HG02678 (cell line): ENCODE results near the gene EXOC1L.
"Not testable (repeated sequence)": the region's sequence is repeated elsewhere in the genome, so short reads cannot be mapped to it uniquely, and the experiment has no call there.

Experiments
- ATAC-seq: cut with Tn5 transposase; IDR thresholded peaks from one replicate; pipeline ENCODE4 v1.9.1; 2021; ENCODE audit warnings: mild to moderate bottlenecking, moderate library complexity; ENCODE audit not compliant: unreplicated experiment

EXOC1L gene

DNA sequence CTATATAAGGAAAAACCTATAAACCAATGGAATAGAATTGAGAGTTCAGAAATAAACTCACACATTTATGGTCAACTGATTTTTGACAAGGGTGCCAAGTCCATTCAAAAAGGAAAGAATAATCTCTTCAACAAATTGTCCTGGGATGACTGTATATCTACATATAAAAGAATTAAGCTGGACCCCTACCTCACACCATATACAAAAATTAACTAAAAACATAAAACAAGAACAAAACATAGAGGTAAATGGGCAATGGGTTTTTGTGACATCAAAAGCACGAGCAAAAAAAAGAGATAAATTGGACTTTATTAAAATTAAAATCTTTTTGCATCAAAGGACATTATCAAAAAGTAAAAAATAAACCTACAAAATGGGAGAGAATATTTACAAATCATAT is 18.3 kb downstream of the EXOC1L start:
- ATAC-seq: no peak

DNA sequence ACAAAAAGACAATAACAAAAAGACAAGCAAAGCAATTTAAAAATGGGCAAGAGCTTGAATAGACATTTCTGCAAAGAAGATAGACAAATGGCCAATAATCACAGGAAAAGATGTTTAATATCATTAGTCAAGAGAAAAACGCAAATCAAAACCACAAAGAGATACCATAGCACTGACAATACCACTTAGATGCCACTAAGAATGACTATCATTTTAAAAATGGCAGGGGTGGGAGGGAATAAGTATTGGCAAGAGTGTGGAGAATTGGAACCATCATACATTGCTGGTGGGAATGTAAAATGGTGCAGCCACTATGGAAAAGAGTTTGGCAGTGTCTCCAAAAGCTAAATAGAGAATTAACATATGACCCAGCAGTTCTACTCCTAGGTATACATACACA is 18.8 kb downstream of the EXOC1L start:
- ATAC-seq: no peak

DNA sequence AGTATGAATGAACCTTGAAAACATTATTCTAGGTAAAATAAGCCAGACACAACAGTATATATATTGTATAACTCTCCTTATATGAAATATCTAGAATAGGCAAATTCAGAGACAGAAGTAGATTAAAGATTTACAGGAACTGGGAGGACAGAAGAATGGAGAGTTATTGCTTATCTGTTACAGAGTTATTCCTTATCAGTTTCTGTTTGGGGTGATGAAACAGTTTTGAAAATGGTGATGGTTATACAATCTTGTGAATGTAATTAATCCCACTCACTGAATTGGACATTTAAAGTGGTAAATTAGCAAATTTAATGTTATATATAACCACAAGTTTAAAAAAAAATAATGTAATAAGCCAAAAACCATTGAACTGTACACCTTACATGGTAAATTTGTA is 19.4 kb downstream of the EXOC1L start:
- no peak for ATAC-seq

DNA sequence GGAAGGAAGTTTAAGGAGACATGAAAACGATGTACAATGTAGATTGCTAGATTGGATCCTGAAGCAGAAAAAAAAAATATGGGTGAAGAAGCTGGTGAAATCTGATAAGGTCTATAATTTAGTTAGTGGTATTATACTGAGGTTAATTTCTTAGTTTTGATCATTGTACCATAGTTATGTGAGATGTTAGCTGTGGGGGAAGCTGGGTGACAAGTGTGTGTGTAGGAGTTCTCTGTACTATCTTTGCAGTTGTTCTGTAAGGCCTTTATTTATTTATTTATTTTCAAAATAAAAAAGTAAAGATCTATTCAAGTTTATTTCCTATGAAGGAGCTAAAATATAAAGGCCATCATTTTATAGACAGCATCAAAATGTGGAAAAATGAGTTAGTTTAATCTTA is 21.4 kb downstream of the EXOC1L start:
- ATAC-seq: no peak

DNA sequence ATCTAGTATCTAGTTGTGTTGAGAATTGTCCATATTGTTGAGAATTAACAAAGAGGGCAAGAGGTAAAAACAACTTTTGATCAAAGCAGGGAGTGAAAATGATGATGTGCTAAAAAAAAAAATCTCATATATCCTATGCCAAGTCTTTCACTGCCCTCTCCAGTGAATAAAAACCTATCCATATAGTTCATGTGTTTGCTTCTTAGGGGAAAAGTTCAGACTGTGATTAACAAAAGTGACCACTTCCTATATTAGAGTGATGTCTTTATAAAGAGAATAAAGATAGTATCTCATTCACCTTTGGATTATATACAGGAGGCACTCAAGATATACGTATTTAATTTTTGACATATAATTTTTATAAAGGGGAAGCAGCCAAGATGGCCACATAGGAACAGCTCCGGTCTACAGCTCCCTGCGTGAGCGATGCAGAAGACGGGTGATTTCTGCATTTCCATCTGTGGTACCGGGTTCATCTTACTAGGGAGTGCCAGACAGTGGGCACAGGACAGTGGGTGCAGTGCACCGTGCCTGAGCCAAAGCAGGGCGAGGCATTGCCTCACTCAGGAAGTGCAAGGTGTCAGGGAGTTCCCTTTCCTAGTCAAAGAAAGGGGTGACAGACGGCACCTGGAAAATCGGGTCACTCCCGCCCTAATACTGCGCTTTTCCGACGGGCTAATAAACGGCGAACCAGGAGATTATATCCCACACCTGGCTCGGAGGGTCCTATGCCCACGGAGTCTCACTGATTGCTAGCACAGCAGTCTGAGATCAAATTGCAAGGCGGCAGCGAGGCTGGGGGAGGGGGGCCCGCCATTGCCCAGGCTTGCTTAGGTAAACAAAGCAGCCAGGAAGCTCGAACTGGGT is 22.0 kb downstream of the EXOC1L start:
- not testable (repeated sequence) for ATAC-seq

DNA sequence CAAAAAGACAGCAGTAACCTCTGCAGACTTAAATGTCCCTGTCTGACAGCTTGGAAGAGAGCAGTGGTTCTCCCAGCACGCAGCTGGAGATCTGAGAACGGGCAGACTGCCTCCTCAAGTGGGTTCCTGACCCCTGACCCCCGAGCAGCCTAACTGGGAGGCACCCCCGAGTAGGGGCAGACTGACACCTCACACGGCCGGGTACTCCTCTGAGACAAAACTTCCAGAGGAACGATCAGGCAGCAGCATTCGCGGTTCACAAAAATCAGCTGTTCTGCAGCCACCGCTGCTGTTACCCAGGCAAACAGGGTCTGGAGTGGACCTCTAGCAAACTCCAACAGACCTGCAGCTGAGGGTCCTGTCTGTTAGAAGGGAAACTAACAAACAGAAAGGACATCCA is 22.7 kb downstream of the EXOC1L start:
- ATAC-seq: not testable (repeated sequence)

DNA sequence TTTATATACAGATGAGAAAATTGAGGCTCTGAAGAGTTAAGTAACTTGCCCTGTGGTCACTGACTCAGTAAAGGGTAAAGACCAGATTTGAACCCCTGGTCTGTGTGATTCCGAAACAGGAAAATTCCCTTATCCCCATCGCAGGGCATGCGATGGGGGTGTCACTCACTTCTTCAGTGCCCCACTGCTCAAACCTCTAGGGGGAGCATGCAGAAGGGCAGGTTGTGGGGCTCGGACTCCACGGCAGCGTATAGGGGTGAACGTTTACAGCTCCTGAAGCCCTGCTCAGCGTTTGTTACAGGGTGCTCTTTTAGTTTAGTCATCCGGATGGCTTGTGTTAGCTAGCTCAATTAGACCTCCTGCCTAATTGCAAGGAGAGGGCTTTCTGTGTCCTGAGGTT is 30.1 kb downstream of the EXOC1L start:
- no peak for ATAC-seq

DNA sequence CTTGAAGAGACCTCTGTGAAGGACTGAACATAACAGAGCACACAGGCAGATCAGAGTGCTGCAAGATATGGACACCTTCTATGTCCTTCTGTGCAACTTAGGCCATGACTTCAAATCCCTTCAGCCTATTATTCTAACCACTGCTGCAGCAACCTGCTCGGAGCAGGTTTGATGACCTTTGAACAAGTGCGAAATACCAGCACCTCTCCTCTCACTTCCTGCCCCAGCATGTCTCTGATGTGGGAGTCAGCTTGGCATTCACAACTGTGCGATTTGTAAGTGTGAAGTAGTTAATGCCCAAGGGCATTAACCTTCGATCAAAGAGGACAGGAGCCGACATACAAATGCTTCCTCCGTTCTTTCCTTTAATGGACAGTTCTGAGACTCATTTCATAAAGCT is 32.3 kb downstream of the EXOC1L start:
- no peak for ATAC-seq

DNA sequence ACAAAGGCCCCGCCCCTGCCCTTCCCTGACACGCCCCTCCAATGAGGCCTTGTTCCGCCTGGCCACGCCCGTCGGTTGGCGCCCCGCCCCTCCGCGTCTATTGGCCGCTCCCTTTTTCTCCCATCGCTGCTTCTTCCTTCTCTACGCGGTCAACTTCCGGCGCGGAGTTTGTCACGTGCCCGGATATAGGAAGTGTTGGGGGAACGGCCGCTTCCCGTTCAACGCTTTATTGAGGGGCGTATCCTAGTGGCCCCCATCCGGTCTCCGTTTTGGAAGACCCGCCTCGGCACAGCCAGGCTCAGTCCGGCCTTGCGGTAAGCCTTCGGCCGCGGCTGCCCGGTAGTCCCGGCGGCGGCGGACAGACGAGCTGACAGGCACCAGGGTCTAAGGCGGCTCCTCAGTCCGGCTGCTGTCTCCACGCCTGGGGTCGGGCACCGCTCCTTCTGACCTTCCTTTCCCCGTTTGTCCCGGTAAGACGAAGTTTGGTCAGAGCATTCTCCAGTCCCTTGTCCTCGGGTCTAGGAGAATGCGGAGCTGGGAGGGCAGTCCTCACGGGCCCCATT is 34.0 kb downstream of the EXOC1L start, which contains the start of gene EXOC1:
Gene EXOC1, plus strand, starts transcription at position 165 of the 563 bp plus-strand sequence. CDS start 4,676 bp downstream, outside the sequence.
- peak; percentile 98 for ATAC-seq

DNA sequence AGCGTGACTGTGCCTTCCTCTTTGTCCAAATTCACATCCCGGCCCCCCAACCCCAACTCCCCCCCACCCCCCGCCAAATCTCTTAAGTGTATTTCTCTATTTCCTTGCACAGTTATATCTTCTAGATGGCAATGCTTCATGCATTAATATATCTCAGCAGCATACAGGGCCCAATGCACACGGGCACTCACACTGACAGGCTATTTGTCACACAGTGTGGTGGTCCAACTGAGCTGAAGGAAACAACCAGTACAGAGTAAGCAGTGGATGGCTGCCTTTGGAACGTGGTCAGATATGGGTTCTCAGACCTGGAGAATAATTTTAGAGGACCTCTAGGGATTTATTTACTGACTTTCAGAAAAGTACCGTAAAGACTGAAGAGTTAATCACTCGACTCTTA is 34.5 kb downstream of the EXOC1L start:
- ATAC-seq: no peak

DNA sequence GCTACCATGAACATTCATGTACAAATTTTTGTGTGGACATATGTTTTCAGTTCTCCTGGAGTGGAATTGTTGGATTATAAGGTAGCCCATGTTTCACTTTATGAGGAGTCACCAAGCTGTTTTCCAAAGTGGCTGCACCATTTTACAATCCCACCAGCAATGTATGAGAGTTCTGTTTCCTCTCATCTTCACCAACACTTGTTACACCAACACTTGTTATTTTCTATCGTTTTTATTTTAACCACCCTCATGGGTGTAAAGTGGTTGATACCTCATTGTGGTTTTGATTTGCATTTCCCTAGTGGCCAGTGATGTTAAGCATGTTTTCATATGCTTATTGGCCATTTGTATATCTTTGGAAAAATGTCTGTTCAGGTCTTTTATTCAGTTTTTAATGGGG is 38.0 kb downstream of the EXOC1L start:
- ATAC-seq: no peak

DNA sequence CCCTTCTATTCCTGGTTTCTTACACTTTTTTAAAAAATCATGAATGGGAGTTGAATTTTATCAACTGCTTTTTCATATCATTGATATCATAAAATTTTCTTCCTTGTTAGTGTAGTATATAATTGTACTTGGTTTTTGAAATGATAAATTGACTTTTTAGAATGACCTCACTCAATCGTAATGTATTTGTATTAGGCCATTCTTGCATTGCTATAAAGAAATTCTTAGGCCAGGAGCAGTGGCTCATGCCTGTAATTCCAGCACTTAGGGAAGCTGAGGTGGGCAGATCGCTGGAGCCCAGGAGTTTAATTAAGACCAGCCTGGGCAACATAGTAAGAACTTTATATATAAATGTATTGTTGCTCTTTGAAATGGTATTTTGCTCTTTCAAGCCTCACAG is 40.1 kb downstream of the EXOC1L start:
- ATAC-seq: no peak

DNA sequence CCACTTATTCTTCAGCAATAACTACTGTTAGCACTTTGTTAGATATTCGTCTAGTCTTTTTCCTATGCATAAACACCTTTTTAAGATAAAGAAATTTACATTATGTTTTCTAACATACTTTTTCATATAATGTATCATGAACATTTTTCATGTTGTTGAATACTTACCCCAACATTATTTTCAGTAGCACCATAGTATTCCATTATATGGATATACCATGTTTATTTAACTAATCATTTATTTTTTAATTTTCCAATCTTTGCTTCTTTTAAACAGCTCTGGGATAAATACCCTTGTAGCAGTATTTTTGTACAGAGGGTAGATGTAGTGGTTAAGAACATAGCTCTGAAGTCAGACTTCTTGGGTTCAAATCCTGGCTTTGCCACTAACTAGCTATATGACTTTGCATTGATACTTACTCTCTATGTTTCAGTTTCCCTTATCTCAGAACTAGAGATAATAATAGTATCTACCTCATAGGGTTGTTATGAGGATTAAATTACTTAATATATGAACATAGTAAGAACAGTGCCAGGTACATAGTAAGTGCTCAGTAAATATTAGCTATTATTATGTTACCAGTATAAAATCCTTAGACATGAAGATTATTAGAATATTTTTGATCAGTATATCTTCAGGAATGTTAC is 45.1 kb downstream of the EXOC1L start:
- ATAC-seq: no peak

DNA sequence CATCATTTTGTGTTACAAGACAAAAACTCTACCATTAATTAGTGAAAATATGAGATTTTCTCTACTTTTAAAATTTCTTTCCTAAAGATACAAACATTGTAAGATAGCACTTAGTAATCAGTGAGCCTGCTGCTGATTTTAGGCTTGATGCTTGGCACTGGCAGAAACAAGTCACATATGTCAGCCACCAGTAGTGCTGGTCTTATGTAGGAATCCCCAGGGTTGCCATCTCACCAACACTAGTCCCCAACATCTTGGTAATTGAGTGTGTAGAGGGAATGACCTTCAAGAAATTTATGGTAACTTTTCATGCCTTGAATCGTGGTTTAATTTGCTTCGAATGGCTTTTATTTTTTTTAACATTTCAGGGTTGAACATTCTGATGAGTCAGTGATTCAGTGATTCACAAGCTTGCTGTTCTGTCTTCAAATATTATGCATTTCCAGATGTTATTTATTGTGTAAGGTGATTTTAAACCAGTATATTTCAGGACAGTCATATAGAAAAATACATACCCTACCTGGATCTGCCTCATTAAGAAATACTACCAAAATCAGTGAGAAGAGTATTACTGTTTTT is 45.7 kb downstream of the EXOC1L start:
- ATAC-seq: no peak

DNA sequence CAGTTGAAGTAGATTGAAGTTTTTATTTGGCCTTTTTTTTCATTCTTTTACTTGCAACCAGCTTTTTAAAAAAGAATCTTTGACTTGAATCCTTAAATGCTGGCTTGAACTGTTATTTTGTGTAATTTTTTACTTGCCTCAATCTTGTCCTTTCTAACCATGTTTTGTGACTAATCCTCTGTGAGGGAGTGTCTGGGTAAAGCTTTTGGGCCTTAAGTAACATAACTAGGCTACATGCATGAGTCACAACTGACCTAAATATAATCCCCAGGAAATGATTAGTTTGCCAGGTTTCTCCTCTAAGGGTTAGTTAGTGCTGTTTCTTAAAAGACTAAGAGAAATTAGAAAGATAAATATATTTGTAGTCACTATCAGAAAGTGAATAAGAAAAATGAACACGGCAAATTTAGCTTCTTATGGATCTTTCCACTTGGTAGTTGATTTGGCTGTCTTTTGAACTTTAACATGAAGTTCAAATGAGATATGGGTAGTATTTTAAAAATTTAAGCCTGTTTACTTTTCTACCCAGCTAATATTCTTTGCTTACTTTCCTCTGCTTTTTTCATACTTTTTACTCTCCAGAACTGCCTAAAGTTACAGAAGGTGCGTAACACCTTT is 46.8 kb downstream of the EXOC1L start:
- ATAC-seq: peak; percentile 74

DNA sequence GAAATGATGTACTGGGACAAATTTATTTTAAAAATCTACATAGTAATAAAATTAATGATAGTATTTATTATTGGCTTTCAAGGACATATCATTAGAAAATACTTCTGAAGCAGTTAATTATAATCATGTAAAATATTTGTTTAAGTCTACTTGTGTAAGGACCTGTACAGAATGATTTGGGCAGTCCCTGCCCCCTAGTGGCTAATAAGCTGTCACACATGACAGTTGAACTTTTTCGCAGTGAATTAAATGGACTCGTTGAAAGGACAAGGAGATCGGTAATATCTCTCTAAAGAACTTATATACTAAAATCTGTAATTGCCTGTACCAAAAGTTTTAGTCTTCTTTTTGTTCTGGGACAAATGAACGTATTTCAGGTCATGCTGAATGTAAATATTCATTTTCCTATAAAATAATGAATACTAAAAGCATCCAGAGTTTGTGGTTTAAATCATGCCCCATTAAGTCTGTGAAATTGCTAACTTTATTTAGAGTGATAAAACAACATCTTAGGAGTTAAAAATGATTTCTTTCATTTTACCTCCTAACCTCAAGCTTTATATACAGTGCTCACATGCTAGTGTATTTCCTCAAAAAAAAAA is 47.5 kb downstream of the EXOC1L start:
- peak; percentile 89 for ATAC-seq

DNA sequence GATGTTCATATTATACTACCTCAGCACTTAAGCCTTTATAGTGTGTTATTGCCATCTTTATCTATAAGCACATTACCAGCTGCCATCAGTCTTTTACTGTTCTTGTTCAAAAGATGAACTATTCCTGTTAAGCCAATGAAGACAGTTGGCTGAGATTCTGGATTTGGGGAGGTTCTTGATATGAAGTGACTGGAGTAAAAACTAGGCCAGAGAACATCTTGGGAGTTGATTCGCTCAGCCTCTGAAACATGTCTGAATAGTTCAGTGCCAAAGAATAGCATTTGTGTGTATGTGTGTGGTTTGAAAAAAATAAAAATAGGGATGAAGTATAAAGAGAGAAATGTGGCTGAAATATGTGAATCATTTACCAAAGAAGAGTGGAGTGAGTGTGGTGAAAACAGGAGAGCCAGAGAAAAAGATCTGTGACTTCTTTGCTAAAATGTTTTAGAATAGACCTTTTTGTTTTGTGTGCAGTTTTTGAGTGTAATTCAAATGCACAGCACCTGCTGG is 49.0 kb downstream of the EXOC1L start:
- no peak for ATAC-seq

DNA sequence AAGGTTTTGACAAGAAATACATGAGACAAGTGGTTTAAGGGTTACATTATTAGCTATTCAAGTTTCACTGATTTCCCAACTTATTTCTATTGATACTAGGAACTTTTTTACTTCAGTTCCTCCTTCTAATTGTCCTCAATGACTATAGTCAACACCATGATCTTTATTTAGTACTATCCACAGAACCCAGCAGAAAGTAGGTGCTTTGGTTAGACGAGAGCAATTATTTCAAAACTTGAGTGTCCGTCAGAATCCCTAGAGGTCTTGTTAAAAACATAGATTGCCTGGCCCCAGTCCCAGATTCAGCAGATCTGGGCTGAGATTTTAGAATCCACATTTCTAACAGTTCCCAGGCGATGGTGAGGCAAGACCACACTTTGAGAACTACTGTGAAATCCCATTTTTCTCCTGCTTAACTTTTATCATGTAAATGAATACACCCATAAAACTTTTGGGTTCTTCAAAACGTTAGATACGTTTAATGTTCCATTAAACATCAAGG is 51.8 kb downstream of the EXOC1L start:
- ATAC-seq: no peak

DNA sequence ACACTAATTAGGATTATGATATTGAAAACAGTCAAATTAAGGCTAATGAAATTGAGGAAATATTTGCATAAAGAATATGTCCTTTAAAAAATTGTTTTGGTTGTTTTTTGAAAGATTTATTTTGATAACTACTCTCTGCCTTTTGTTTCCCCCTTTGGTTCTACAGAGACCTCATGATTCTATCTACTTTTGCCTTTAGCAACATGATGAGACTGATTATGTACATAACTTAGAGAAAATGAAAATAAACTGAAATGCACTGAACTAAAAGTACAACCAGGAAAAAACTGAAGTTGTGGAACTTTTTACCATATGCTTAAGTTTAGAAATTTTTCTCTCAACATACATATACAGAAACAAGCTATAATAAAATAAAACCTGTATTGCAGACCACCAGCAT is 55.2 kb downstream of the EXOC1L start:
- no peak for ATAC-seq

DNA sequence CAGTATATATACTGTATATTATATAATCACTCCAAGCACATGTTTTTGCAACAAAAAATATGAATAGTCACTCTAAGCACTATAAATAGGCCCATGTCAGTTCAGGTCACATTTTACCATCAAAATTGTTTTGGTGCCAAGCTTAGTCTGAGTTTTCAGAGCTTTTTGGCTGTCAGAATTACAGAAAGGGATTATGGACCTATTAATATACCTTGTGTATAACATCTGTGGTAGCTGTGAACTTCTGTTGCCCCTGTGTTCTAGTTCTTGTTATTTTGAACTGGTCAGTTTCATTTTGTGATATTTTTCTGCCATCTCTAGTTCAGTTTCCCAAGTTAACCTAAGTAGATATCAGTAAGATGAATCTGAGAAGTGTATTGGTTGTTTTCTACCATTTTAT is 56.8 kb downstream of the EXOC1L start:
- no peak for ATAC-seq
